Kidney (tissue), 14 donors: ENCODE data around the gene LAD1. TPM values are rescaled to one million over a fixed set of nuclear protein-coding genes. Genes with fewer than 3 reads are reported as not detected.

Experiments
- DNase-seq, 5 donors: peaks; one replicate each; pipeline ENCODE4 v3.0.0-alpha.2; 2013 to 2020
- FAIRE-seq: peaks from 2 replicates; lab custom pipeline; 2012; peaks lifted over from hg19 to GRCh38; lab: Jason Lieb, UNC
- H3K27ac ChIP-seq, 2 donors: one replicate each; pipeline ENCODE4 v1.7.0; 2013; ENCODE audit warnings: low read depth in 2 of 2, low read length in 2 of 2, inconsistent platforms in 1 of 2
- H3K27me3 ChIP-seq: one replicate; pipeline ENCODE4 v1.7.1; 2013; ENCODE audit warnings: low read length, inconsistent platforms; ENCODE audit not compliant: control insufficient read depth, insufficient read depth
- H3K36me3 ChIP-seq, 3 donors: one replicate each; pipeline versions ENCODE4 v1.7.0 to v1.7.1; 2013; ENCODE audit warnings: low read length in 3 of 3, control low read depth in 1 of 3, inconsistent platforms in 1 of 3; ENCODE audit not compliant: insufficient read depth in 3 of 3, control insufficient read depth in 2 of 3
- H3K4me1 ChIP-seq, 3 donors: one replicate each; pipeline versions ENCODE4 v1.7.0 to v1.7.1; 2013; ENCODE audit warnings: low read length in 3 of 3, inconsistent platforms in 1 of 3, low read depth in 1 of 3; ENCODE audit not compliant: control insufficient read depth in 2 of 3, insufficient read depth in 2 of 3
- H3K4me3 ChIP-seq, 3 donors: one replicate each; pipeline versions ENCODE4 v1.7.0 to v1.8.1; 2013; ENCODE audit warnings: low read length in 3 of 3, control low read depth in 1 of 3, inconsistent platforms in 1 of 3
- H3K9ac ChIP-seq, 3 donors: one replicate each; pipeline versions ENCODE4 v1.7.0 to v1.7.1; 2013; ENCODE audit warnings: low read length in 3 of 3, control low read depth in 1 of 3, inconsistent platforms in 1 of 3
- H3K9me3 ChIP-seq, 3 donors: one replicate each; pipeline versions ENCODE4 v1.7.0 to v1.7.1; 2013; ENCODE audit warnings: low read length in 3 of 3, control low read depth in 1 of 3, inconsistent platforms in 1 of 3; ENCODE audit not compliant: control insufficient read depth in 2 of 3, insufficient read depth in 1 of 3
- intact Hi-C: fragments of 100-400 bp; cut with DNase I; formaldehyde crosslinking; loops from one replicate; pipeline ENCODE4 v1.11.1; 2022
- polyA plus RNA-seq: library from polyadenylated mRNA; stranded (reverse); fragments of 350-450 nt; fragmentation: Illumina TruSeq; extraction: RNeasy Lipid Tissue Mini Kit (QIAGEN cat#74804); gene quantifications from one replicate; pipeline ENCODE4 v1.2.3, GENCODE V29; 2014; ENCODE audit warnings: low read depth, low replicate concordance; ENCODE audit not compliant: insufficient read depth
- total RNA-seq: library from RNA; stranded (reverse); fragmentation: NEBNext Ultra II Directional; extraction: Animal tissue kit (Norgen Biotek cat#: 25700); gene quantifications from one replicate; pipeline ENCODE4 v1.2.1, GENCODE V29; 2021
- TF ChIP-seq, protein P1 (sequence below): IDR thresholded peaks from 3 replicates; pipeline ENCODE4 v1.5.1; 2012; ENCODE audit warnings: mild to moderate bottlenecking, moderate library complexity, borderline replicate concordance; ENCODE audit not compliant: insufficient read depth; ENCODE audit errors: extremely low read depth
- donor health status: control.
- donor health status: control.
- donor health status: control.
- donor health status: control.
- donor health status: control.
- donor health status: DM: yes; HTN: yes; CAD: no.
- donor health status: Normal renal cell carcinoma (clear cell type).

The LAD1 gene
- total and polyA plus RNA-seq, 2 donors from 2014 or later = 70.7 to 72.6 TPM

DNA sequence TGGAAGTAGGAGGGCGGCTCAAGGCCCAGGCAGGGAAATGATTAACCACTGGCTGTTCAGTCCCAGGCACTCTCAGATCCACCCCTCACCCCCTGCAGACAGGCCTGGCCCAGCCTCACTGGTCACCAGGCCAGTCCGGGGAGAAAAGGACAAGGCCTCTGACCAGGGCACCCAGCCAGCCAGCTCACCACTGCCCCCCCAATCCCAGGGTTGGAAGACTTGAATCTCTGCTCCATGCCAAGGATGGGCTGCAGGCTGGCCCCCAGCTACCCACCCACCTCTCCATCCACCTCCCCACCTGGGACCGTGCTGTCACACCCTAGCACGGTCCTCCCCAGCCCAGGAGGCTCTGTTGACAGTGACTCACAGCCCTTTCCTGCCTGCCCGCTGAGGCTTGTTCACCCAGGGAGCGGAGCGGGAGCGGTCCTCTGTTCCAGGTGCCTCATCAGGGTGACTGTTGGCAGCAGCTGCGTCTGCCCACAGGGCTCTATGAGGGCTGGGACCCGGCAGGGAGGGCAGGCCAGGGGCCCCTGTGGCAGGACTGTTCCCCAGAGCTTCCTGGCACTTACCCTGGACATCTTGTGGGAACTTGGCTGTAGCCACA, 2.2 kb downstream of the LAD1 start:
- FAIRE-seq = peak; percentile 37
- Histone ChIP-seq H3K9me3 (no peaks in the 10 kb centered on the region), H3K36me3 (no peaks in the 10 kb centered on the region), H3K27me3 (peaks cover 4% of the 10 kb centered on the region), H3K4me1 (peaks cover 0 to 36% (median 23%) of the 10 kb centered on the region in 3 donors), H3K9ac (peak overlapping the region in 1 of 3 donors; percentile 87), H3K4me3 (peak overlapping the region in 1 of 3 donors; percentile 68), H3K27ac (peak overlapping the region; percentile 87 to 93)
- peak; percentile 56 to 92 (median 78) for DNase-seq
- intact Hi-C loops = no loop called here
- TF ChIP-seq, protein P1, sequence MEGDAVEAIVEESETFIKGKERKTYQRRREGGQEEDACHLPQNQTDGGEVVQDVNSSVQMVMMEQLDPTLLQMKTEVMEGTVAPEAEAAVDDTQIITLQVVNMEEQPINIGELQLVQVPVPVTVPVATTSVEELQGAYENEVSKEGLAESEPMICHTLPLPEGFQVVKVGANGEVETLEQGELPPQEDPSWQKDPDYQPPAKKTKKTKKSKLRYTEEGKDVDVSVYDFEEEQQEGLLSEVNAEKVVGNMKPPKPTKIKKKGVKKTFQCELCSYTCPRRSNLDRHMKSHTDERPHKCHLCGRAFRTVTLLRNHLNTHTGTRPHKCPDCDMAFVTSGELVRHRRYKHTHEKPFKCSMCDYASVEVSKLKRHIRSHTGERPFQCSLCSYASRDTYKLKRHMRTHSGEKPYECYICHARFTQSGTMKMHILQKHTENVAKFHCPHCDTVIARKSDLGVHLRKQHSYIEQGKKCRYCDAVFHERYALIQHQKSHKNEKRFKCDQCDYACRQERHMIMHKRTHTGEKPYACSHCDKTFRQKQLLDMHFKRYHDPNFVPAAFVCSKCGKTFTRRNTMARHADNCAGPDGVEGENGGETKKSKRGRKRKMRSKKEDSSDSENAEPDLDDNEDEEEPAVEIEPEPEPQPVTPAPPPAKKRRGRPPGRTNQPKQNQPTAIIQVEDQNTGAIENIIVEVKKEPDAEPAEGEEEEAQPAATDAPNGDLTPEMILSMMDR = no peak

DNA sequence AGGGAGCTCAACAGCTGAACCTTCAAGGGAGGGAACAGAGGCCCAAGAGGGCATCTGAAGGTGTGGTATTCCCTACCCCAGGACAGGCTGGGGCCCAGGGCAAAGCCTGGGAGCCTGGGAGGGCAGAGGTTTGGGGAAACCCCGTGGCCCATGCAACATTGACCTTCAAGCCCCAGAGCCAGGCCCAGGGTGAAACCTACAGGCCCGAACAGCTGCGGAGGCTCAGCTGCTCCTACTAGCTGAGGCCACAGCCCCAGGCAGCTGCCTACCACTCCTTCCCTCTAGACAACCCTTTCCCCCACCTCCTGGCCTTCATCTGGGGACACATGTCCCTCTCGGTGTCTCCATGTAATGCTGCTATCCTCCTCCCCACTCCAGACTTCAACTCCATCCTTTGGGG, 3.2 kb downstream of the LAD1 start:
- Histone ChIP-seq H3K27me3 (peaks cover 4% of the 10 kb centered on the region), H3K4me3 (peak overlapping the region in 1 of 3 donors; percentile 40), H3K27ac (peak overlapping the region; percentile 80 to 93), H3K36me3 (no peaks in the 10 kb centered on the region), H3K9me3 (no peaks in the 10 kb centered on the region), H3K4me1 (peaks cover 0 to 39% (median 23%) of the 10 kb centered on the region in 3 donors), H3K9ac (peak overlapping the region in 1 of 3 donors; percentile 87)
- DNase-seq (peak in 1 of 5 donors; percentile 54), FAIRE-seq (no peak)
- TF ChIP-seq, protein P1 = no peak
- intact Hi-C loops = no loop called here

DNA sequence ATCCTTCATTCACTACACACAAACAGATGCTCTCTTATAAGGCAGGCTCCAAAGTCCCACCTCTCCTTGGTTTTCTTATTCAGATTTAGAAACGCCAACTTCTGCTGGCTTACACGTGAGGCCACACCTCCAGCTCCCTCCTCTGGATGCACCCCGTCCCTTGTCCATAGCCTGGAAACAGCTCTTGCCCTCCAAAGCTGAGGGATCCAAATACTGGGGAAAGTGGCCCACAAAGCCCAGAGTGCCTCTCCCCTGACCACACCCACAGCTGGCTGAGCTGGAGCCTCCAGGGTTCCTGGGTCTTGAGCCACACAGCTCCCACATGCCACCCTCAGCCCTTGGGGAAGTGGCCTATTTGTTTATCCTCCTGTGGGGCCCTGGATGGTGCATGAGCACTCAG, 4.5 kb downstream of the LAD1 start:
- H3K27ac ChIP-seq = no peak overlapping the region
- H3K4me3 ChIP-seq = no peak overlapping the region
- H3K4me1 ChIP-seq = peaks cover 0 to 30% (median 23%) of the 10 kb centered on the region in 3 donors
- peaks cover 4% of the 10 kb centered on the region for H3K27me3 ChIP-seq
- intact Hi-C loops = no loop called here
- no peak for FAIRE-seq
- TF ChIP-seq, protein P1 = no peak
- no peak overlapping the region for H3K9ac ChIP-seq
- H3K9me3 ChIP-seq = no peaks in the 10 kb centered on the region
- peak in 1 of 5 donors; percentile 48 for DNase-seq
- H3K36me3 ChIP-seq = no peaks in the 10 kb centered on the region
